NCI-H69 (cell line): ENCODE measurements around the gene WNT3A.

Source experiments
- DNase-seq: peaks from one replicate; lab custom pipeline; 2025; lab: John Stamatoyannopoulos, UW

Gene WNT3A

GRCh38 chr1:228048659-228049298 lies 42.0 kb downstream of the WNT3A start:
- DNase-seq: no peak

- DNase-seq: no peak
These were observed 43.9 kb downstream of the WNT3A start for GRCh38 chr1:228050571-228051231.

- DNase-seq: no peak
These were observed 51.6 kb downstream of the WNT3A start for GRCh38 chr1:228058172-228058948.

GRCh38 chr1:228058949-228059633 lies 52.3 kb downstream of the WNT3A start:
- peak; percentile 65 for DNase-seq

GRCh38 chr1:228059634-228060457 lies 53.0 kb downstream of the WNT3A start:
- DNase-seq: peak; percentile 96

GRCh38 chr1:228060458-228061190 lies 53.8 kb downstream of the WNT3A start:
- DNase-seq: peak; percentile 60

- no peak for DNase-seq
These were observed 54.8 kb downstream of the WNT3A start for GRCh38 chr1:228061411-228062084.

GRCh38 chr1:228062085-228062791 lies 55.4 kb downstream of the WNT3A start:
- DNase-seq: no peak

- no peak for DNase-seq
These were observed 56.0 kb downstream of the WNT3A start for GRCh38 chr1:228062812-228063211.

GRCh38 chr1:228063251-228064191 lies 56.7 kb downstream of the WNT3A start:
- no peak for DNase-seq

GRCh38 chr1:228064296-228064695 lies 57.5 kb downstream of the WNT3A start:
- no peak for DNase-seq

GRCh38 chr1:228064741-228065542 lies 58.1 kb downstream of the WNT3A start:
- no peak for DNase-seq

- DNase-seq: no peak
These were observed 58.9 kb downstream of the WNT3A start for GRCh38 chr1:228065543-228066347.

GRCh38 chr1:228066416-228066815 lies 59.6 kb downstream of the WNT3A start:
- peak; percentile 22 for DNase-seq

GRCh38 chr1:228066891-228067654 lies 60.3 kb downstream of the WNT3A start:
- DNase-seq: no peak

GRCh38 chr1:228068359-228068758 lies 61.6 kb downstream of the WNT3A start:
- DNase-seq: no peak
